Type B pancreatic cell (in vitro differentiated cells): ENCODE results near the gene EFCAB8. TPM values are rescaled to one million over a fixed set of nuclear protein-coding genes. Genes with fewer than 3 reads are reported as not detected.

Experiments used
- DNase-seq: peaks from one replicate; pipeline ENCODE4 v3.0.0; 2021; ENCODE audit warnings: mixed read lengths; ENCODE audit not compliant: unreplicated experiment; ENCODE audit errors: extremely low spot score
- H3K27ac Mint-ChIP-seq: 2 replicates; pipeline ENCODE4 v1.8.0; 2021; ENCODE audit warnings: mild to moderate bottlenecking, mixed read lengths
- H3K27me3 Mint-ChIP-seq: 2 replicates; pipeline ENCODE4 v1.8.0; 2021; ENCODE audit warnings: mixed read lengths
- H3K36me3 Mint-ChIP-seq: 2 replicates; pipeline ENCODE4 v1.8.0; 2021; ENCODE audit warnings: mixed read lengths
- H3K4me1 Mint-ChIP-seq: one replicate; pipeline ENCODE4 v1.8.0; 2021; ENCODE audit warnings: mixed read lengths; ENCODE audit not compliant: unreplicated experiment
- H3K4me3 Mint-ChIP-seq: 2 replicates; pipeline ENCODE4 v1.8.0; 2021; ENCODE audit warnings: mild to moderate bottlenecking, mixed read lengths
- H3K9me3 Mint-ChIP-seq: 2 replicates; pipeline ENCODE4 v1.8.0; 2021; ENCODE audit warnings: mixed read lengths
- CTCF ChIP-seq: fragments of 200-600 bp; sonication (generic); conservative IDR thresholded peaks from 2 replicates; pipeline ENCODE4 v1.5.0; 2021; ENCODE audit warnings: antibody characterized with exemption, mild to moderate bottlenecking
- total RNA-seq: library from RNA; stranded (reverse); gene quantifications from 2 replicates; pipeline ENCODE4 v1.2.1, GENCODE V29; 2021; ENCODE audit warnings: low replicate concordance

The EFCAB8 gene
- total RNA-seq, 1 donor from 2014 or later, result 0.97 TPM

GRCh38 chr20:32975698-32976674, 117.3 kb downstream of the EFCAB8 start:
- H3K27me3 Mint-ChIP-seq, result no peaks in the 10 kb centered on the region
- no peak overlapping the region for H3K4me3 Mint-ChIP-seq
- DNase-seq, result peak; percentile 54
- H3K36me3 Mint-ChIP-seq, result no peaks in the 10 kb centered on the region
- H3K27ac Mint-ChIP-seq, result no peak overlapping the region
- no peaks in the 10 kb centered on the region for H3K9me3 Mint-ChIP-seq
- TF ChIP-seq CTCF, result no peak
- peaks cover 25% of the 10 kb centered on the region for H3K4me1 Mint-ChIP-seq

GRCh38 chr20:32976746-32977145, 118.0 kb downstream of the EFCAB8 start:
- no peak overlapping the region for H3K27ac Mint-ChIP-seq
- H3K27me3 Mint-ChIP-seq, result no peaks in the 10 kb centered on the region
- no peak overlapping the region for H3K4me3 Mint-ChIP-seq
- H3K36me3 Mint-ChIP-seq, result no peaks in the 10 kb centered on the region
- peaks cover 25% of the 10 kb centered on the region for H3K4me1 Mint-ChIP-seq
- DNase-seq, result peak; percentile 63
- TF ChIP-seq CTCF, result no peak
- no peaks in the 10 kb centered on the region for H3K9me3 Mint-ChIP-seq

- Mint-ChIP-seq H3K4me3 (no peak overlapping the region), H3K9me3 (no peaks in the 10 kb centered on the region), H3K36me3 (no peaks in the 10 kb centered on the region), H3K27me3 (no peaks in the 10 kb centered on the region), H3K4me1 (peaks cover 25% of the 10 kb centered on the region), H3K27ac (no peak overlapping the region)
- no peak for TF ChIP-seq CTCF
- DNase-seq, result peak; percentile 65
Measured at GRCh38 chr20:32977281-32978008, 118.7 kb downstream of the EFCAB8 start.

GRCh38 chr20:32978009-32978335, 119.2 kb downstream of the EFCAB8 start:
- Mint-ChIP-seq H3K9me3 (no peaks in the 10 kb centered on the region), H3K4me3 (no peak overlapping the region), H3K27me3 (no peaks in the 10 kb centered on the region), H3K4me1 (peaks cover 23% of the 10 kb centered on the region), H3K27ac (no peak overlapping the region), H3K36me3 (no peaks in the 10 kb centered on the region)
- DNase-seq, result no peak
- no peak for TF ChIP-seq CTCF

- H3K27ac Mint-ChIP-seq, result no peak overlapping the region
- DNase-seq, result no peak
- H3K36me3 Mint-ChIP-seq, result no peaks in the 10 kb centered on the region
- TF ChIP-seq CTCF, result no peak
- H3K4me3 Mint-ChIP-seq, result no peak overlapping the region
- H3K9me3 Mint-ChIP-seq, result no peaks in the 10 kb centered on the region
- H3K27me3 Mint-ChIP-seq, result peaks cover 1% of the 10 kb centered on the region
- peaks cover 19% of the 10 kb centered on the region for H3K4me1 Mint-ChIP-seq
Measured at GRCh38 chr20:32979201-32979998, 120.7 kb downstream of the EFCAB8 start.
